Loucy (cell line): ENCODE data around the gene IL10RB.

Experiments used
- CTCF ChIP-seq: fragments of 200-600 bp; sonication (generic); conservative IDR thresholded peaks from 2 replicates; pipeline ENCODE4 v1.5.1; 2014; ENCODE audit warnings: mild to moderate bottlenecking, antibody characterized with exemption, low read length
- EZH2phosphoT487 ChIP-seq: fragments of 200-600 bp; IDR thresholded peaks from 2 replicates; pipeline ENCODE4 v1.6.1; 2018; ENCODE audit warnings: antibody characterized with exemption, mild to moderate bottlenecking, moderate library complexity, borderline replicate concordance

DNA sequence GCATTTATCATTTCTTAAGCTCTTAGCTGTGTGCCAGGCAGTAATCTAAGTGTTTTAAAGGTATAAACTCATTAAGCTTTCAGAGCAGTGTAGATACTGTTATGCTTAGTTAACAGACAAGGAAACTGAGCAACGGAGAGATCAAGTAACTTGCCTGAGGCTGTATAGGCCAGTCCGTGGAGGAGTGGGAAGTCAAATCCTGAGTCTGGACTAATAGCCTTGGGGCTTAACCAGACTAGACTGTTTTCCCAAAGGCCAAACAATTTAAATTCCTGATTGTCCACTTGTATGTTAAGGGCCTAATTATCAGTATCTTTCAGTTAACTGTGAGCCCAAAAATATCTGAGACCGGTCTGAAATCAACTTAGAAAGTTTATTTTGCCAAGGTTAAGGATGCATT is 61.2 kb downstream of the IL10RB start:
- no peak for TF ChIP-seq CTCF
- no peak for TF ChIP-seq EZH2phosphoT487
